Activated naive CD8-positive, alpha-beta T cell treated with anti-CD3 and anti-CD28 coated beads, Interleukin-2, amount 10 ng/mL, durations not matched to agents 7 days and 5 days (primary cell): ENCODE data around the gene RAP1B. TPM values are rescaled to one million over a fixed set of nuclear protein-coding genes. Genes with fewer than 3 reads are reported as not detected.
A peak's percentile ranks its signal among the peaks of the same experiment; 100 is the strongest.

Experiments
- ATAC-seq: fragments of 150-1000 bp; cut with Tn5 transposase; one replicate; pipeline ENCODE4 v1.10.0; 2021; ENCODE audit warnings: low read depth, moderate library complexity
- POLR2A ChIA-PET: fragments of 350-600 bp; sonication (Branson Sonifier 250); formaldehyde crosslinking; loops from one replicate; lab custom pipeline; 2021; ENCODE audit warnings: antibody characterized with exemption; lab: Charles Lee
- DNase-seq: peaks from one replicate; pipeline ENCODE4 v3.0.0; 2021
- H3K27ac Mint-ChIP-seq: one replicate; pipeline ENCODE4 v1.8.0; 2022; ENCODE audit warnings: mild to moderate bottlenecking, mixed read lengths
- H3K27me3 Mint-ChIP-seq: one replicate; pipeline ENCODE4 v1.8.0; 2022; ENCODE audit warnings: mild to moderate bottlenecking, moderate library complexity, mixed read lengths
- H3K36me3 Mint-ChIP-seq: one replicate; pipeline ENCODE4 v1.8.0; 2021; ENCODE audit warnings: mild to moderate bottlenecking, mixed read lengths
- H3K4me1 Mint-ChIP-seq: one replicate; pipeline ENCODE4 v1.8.0; 2021; ENCODE audit warnings: mixed read lengths
- H3K4me3 Mint-ChIP-seq: one replicate; pipeline ENCODE4 v1.8.0; 2022; ENCODE audit warnings: mild to moderate bottlenecking, moderate library complexity, mixed read lengths
- H3K9me3 Mint-ChIP-seq: one replicate; pipeline ENCODE4 v1.8.0; 2021; ENCODE audit warnings: mixed read lengths
- total RNA-seq, 2 experiments: library from RNA; stranded (reverse); gene quantifications; one replicate each; pipeline ENCODE4 v1.2.3, GENCODE V29; 2021

The RAP1B gene
- total RNA-seq, 2 experiments from 2014 or later: 233 to 257 TPM

GRCh38 chr12:68613209-68613904 is 2.7 kb downstream of the RAP1B start:
- peaks cover 45% of the 10 kb centered on the region for H3K4me1 Mint-ChIP-seq
- peaks cover 26% of the 10 kb centered on the region for H3K36me3 Mint-ChIP-seq
- H3K9me3 Mint-ChIP-seq: no peaks in the 10 kb centered on the region
- POLR2A ChIA-PET: interaction anchor here (0.6 to 4.0 kb wide), 11 partner anchors 11 to 241 kb away, joined by 3 to 15 read pairs (median 4); partner anchors contain the start of genes MDM2 and SLC35E3
- no peak for DNase-seq
- H3K4me3 Mint-ChIP-seq: peak overlapping the region; percentile 97
- H3K27ac Mint-ChIP-seq: peak overlapping the region; percentile 93
- H3K27me3 Mint-ChIP-seq: no peaks in the 10 kb centered on the region
- no peak for ATAC-seq

DNA sequence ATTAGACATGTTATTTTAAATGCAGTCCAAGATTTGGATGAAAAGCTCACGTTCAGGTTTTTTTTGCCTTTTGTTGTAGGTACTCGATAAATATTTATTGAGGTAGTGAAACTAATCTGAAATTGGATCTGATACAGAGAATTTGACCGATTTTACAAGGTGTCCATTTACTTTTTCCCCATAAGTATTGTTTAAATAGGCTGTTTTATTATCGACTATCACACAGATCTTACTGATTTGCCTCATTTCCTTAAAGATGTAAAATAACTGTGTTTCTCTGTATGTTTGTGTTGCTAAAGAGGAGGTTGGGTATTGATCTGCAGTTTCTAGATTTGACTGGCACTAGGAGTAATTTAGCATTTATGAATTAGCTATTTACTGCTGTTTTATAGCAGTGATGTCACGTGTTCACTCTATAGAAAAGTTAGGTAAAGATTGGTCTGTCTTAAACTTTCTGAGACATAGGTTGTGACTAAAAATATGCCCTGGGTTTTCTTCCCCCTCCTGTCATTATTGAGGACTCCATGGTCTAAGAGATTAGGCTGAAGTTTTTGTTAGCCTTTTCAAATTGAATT is 3.5 kb downstream of the RAP1B start:
- Mint-ChIP-seq H3K27me3 (no peaks in the 10 kb centered on the region), H3K27ac (peak overlapping the region; percentile 55), H3K9me3 (no peaks in the 10 kb centered on the region), H3K4me3 (peak overlapping the region; percentile 97), H3K36me3 (peaks cover 31% of the 10 kb centered on the region), H3K4me1 (peaks cover 53% of the 10 kb centered on the region)
- DNase-seq: no peak
- POLR2A ChIA-PET: interaction anchor here (1.2 to 1.5 kb wide), 5 partner anchors 10 to 132 kb away, joined by 3 to 5 read pairs (median 4); partner anchors contain the start of gene SLC35E3
- ATAC-seq: no peak

- Mint-ChIP-seq H3K9me3 (no peaks in the 10 kb centered on the region), H3K27me3 (no peaks in the 10 kb centered on the region), H3K27ac (peak overlapping the region; percentile 55), H3K4me3 (peak overlapping the region; percentile 97), H3K4me1 (peaks cover 52% of the 10 kb centered on the region), H3K36me3 (peaks cover 31% of the 10 kb centered on the region)
- ATAC-seq (no peak), DNase-seq (no peak)
- POLR2A ChIA-PET: interaction anchor here (1.2 to 1.5 kb wide), 3 partner anchors 12 to 132 kb away, joined by 3 to 5 read pairs (median 4); partner anchors contain the start of gene SLC35E3
These were observed 4.1 kb downstream of the RAP1B start for GRCh38 chr12:68614769-68615168.

DNA sequence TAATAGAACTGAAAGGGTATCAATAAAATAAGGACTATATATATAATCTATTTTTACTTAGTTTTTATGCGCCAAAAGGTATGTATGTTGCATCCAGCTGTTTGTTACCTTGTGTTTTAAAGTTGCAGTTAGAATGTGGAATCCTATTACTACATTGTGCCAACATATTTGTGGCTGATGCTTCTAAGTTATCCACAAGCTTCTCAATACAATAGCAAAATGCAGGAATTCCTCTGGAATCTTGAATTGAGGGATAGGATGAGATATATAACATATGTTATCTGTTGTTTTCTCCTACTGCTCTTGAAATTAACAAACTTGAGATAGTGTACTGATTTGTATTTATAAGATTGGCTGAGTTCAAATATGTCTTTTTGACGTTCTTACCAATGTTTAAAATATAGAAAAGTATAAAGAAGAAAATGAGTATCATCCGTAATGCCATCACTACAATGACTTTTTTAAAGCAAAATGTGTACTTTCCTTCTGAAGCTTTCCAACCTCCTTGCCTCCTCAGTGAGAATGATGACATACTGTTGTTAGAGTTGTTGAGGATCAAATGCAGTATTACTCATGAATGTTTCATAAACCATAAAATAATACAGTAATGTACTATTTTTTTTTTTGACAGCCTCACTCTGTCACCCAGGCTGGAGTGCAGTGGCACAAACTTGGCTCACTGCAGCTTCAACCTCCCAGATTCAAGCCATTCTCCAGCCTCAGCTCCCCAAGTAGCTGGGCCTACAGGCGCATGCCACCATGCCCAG is 6.6 kb downstream of the RAP1B start:
- H3K36me3 Mint-ChIP-seq: peaks cover 41% of the 10 kb centered on the region
- no peaks in the 10 kb centered on the region for H3K9me3 Mint-ChIP-seq
- POLR2A ChIA-PET: interaction anchor here (0.6 to 2.3 kb wide), 4 partner anchors 37 to 258 kb away, joined by 4 to 5 read pairs (median 4); no protein-coding TSS in a partner anchor
- peak overlapping the region; percentile 13 for H3K4me3 Mint-ChIP-seq
- H3K4me1 Mint-ChIP-seq: peaks cover 68% of the 10 kb centered on the region
- no peak for ATAC-seq
- DNase-seq: no peak
- no peaks in the 10 kb centered on the region for H3K27me3 Mint-ChIP-seq
- H3K27ac Mint-ChIP-seq: no peak overlapping the region

DNA sequence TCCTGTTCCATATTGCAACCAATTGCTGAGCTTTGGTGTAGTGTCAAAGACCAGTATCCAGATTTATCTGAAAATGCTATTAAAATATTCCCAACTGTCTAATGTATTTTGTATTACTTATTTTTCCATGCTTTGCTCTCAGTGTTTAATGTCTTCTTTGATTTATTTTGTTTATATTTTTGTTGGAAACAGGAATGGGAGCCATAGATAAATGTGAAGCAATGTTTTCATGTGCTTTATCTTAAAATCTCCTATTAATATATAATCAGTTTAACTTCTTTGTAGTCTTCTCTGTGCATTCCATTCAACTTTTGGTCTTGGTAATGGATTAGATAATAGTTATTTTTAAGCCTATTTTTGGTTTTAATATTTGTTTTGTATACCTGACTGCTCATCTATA is 8.8 kb downstream of the RAP1B start:
- no peaks in the 10 kb centered on the region for H3K9me3 Mint-ChIP-seq
- ATAC-seq (no peak), DNase-seq (no peak)
- H3K27me3 Mint-ChIP-seq: no peaks in the 10 kb centered on the region
- H3K4me1 Mint-ChIP-seq: peaks cover 66% of the 10 kb centered on the region
- H3K27ac Mint-ChIP-seq: no peak overlapping the region
- H3K4me3 Mint-ChIP-seq: no peak overlapping the region
- peaks cover 42% of the 10 kb centered on the region for H3K36me3 Mint-ChIP-seq
- POLR2A ChIA-PET: interaction anchor here (1.1 kb wide), 1 partner anchor 259 kb away, joined by 3 read pairs; no protein-coding TSS in a partner anchor

DNA sequence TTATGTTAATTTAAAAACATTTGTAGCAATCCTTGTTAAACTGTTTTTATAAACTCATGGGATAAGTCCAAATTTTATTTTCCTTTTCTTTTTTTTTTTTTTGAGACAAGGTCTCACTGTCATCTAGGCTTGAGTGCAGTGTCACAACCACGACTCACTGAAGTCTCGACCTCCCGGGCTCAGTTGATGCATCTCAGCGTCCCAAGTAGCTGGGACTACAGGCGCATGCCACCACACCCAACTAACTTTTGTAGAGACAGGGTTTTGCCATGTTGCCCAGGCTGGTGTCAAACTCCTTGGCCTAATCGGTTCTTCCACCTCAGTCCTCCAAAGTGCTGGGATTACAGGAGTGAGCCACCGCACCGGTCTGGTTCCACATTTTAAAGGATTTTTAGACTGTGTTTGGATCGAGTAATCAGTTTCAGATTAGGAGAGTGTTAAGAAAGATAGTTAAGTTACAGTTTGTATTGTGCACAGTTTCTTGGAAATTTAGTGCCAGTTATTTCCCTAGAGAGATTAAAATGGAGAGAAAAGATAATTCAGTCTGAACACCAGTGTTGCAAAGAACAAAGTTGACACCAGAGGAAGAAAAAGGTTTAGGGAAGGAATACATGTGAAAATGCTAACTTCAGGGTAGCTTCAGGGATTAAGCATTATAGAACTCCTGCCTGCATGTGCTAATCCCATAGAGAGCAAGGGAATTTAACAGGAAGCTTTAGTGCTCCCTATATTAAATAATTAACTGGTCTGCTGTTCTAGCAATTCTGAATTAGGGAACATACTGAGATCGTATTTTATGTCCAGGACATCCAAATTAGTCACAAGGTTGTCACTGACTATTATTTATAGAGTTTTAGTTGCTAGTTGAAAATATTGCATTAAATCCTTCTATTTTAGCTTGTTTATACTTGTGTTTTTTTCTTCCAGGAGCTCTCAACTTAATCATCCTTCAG is 10.1 kb downstream of the RAP1B start:
- Mint-ChIP-seq H3K4me3 (peak overlapping the region; percentile 52), H3K27ac (peak overlapping the region; percentile 63), H3K4me1 (peaks cover 62% of the 10 kb centered on the region), H3K36me3 (peaks cover 45% of the 10 kb centered on the region), H3K9me3 (peaks cover 2% of the 10 kb centered on the region), H3K27me3 (no peaks in the 10 kb centered on the region)
- DNase-seq: no peak
- ATAC-seq: no peak
- POLR2A ChIA-PET: interaction anchor here (1.0 to 1.3 kb wide), 2 partner anchors 11 to 14 kb away, joined by 3 read pairs; no protein-coding TSS in a partner anchor

GRCh38 chr12:68621472-68622081 is 10.9 kb downstream of the RAP1B start:
- DNase-seq (no peak), ATAC-seq (peak; percentile 4)
- peak overlapping the region; percentile 61 for H3K27ac Mint-ChIP-seq
- peaks cover 4% of the 10 kb centered on the region for H3K9me3 Mint-ChIP-seq
- H3K4me1 Mint-ChIP-seq: peaks cover 62% of the 10 kb centered on the region
- peaks cover 51% of the 10 kb centered on the region for H3K36me3 Mint-ChIP-seq
- H3K27me3 Mint-ChIP-seq: no peaks in the 10 kb centered on the region
- POLR2A ChIA-PET: interaction anchor here (1.0 to 1.3 kb wide), 2 partner anchors 11 to 13 kb away, joined by 3 read pairs; no protein-coding TSS in a partner anchor
- H3K4me3 Mint-ChIP-seq: peak overlapping the region; percentile 52

GRCh38 chr12:68622250-68622649 is 11.6 kb downstream of the RAP1B start:
- Mint-ChIP-seq H3K36me3 (peaks cover 58% of the 10 kb centered on the region), H3K4me1 (peaks cover 61% of the 10 kb centered on the region), H3K9me3 (peaks cover 10% of the 10 kb centered on the region), H3K4me3 (no peak overlapping the region), H3K27ac (peak overlapping the region; percentile 61), H3K27me3 (no peaks in the 10 kb centered on the region)
- no peak for DNase-seq
- POLR2A ChIA-PET: interaction anchor here (1.3 kb wide), 1 partner anchor 12 kb away, joined by 3 read pairs; no protein-coding TSS in a partner anchor
- no peak for ATAC-seq

- no peak overlapping the region for H3K27ac Mint-ChIP-seq
- peaks cover 66% of the 10 kb centered on the region for H3K36me3 Mint-ChIP-seq
- peaks cover 62% of the 10 kb centered on the region for H3K4me1 Mint-ChIP-seq
- no peak for DNase-seq
- H3K27me3 Mint-ChIP-seq: no peaks in the 10 kb centered on the region
- peaks cover 12% of the 10 kb centered on the region for H3K9me3 Mint-ChIP-seq
- POLR2A ChIA-PET: no interaction called here
- no peak overlapping the region for H3K4me3 Mint-ChIP-seq
- no peak for ATAC-seq
These were observed 12.4 kb downstream of the RAP1B start for GRCh38 chr12:68623059-68623458.

GRCh38 chr12:68623984-68624383 is 13.3 kb downstream of the RAP1B start:
- Mint-ChIP-seq H3K36me3 (peaks cover 67% of the 10 kb centered on the region), H3K4me1 (peaks cover 60% of the 10 kb centered on the region), H3K27me3 (no peaks in the 10 kb centered on the region), H3K9me3 (peaks cover 12% of the 10 kb centered on the region), H3K4me3 (no peak overlapping the region), H3K27ac (no peak overlapping the region)
- ATAC-seq: no peak
- DNase-seq: no peak
- POLR2A ChIA-PET: interaction anchor here (1.7 kb wide), 1 partner anchor 10 kb away, joined by 5 read pairs; no protein-coding TSS in a partner anchor

GRCh38 chr12:68624933-68625332 is 14.2 kb downstream of the RAP1B start:
- POLR2A ChIA-PET: interaction anchor here (1.2 to 1.7 kb wide), 2 partner anchors 11 to 15 kb away, joined by 3 to 5 read pairs; no protein-coding TSS in a partner anchor
- no peak overlapping the region for H3K27ac Mint-ChIP-seq
- ATAC-seq: no peak

More at GRCh38 chr12:68624933-68625332, 14.2 kb downstream of the RAP1B start:
- H3K4me1 Mint-ChIP-seq: peaks cover 64% of the 10 kb centered on the region
- H3K36me3 Mint-ChIP-seq: peaks cover 69% of the 10 kb centered on the region
- no peak overlapping the region for H3K4me3 Mint-ChIP-seq
- DNase-seq: no peak
- H3K9me3 Mint-ChIP-seq: peaks cover 12% of the 10 kb centered on the region
- H3K27me3 Mint-ChIP-seq: no peaks in the 10 kb centered on the region
